Gastroesophageal sphincter (tissue), 4 donors: ENCODE data around the gene AKAP12. TPM values are rescaled to one million over a fixed set of nuclear protein-coding genes. Genes with fewer than 3 reads are reported as not detected.
"Not testable (repeated sequence)": the region's sequence is repeated elsewhere in the genome, so short reads cannot be mapped to it uniquely, and the experiment has no call there.

Experiments
- ATAC-seq: fragments of 150-250 bp; one replicate; pipeline ENCODE4 v1.9.1; 2016; ENCODE audit warnings: mild to moderate bottlenecking, moderate library complexity
- H3K27ac ChIP-seq, 4 donors: fragments of 200-600 bp; sonication (generic) in 3 of 4; 1 replicate in 3 of 4; 2 replicates in 1 of 4; pipeline ENCODE4 v1.5.1; 2016 to 2019
- H3K27me3 ChIP-seq: fragments of 200-600 bp; sonication (generic); one replicate; pipeline ENCODE4 v1.5.1; 2019
- H3K36me3 ChIP-seq, 2 donors: fragments of 200-600 bp; sonication (generic); one replicate each; pipeline ENCODE4 v1.5.1; 2019; ENCODE audit warnings: control low read depth in 1 of 2
- H3K4me1 ChIP-seq, 3 donors: fragments of 200-600 bp; sonication (generic); 1 replicate in 2 of 3; 2 replicates in 1 of 3; pipeline ENCODE4 v1.5.1; 2016 to 2019; ENCODE audit warnings: control low read depth in 2 of 3
- H3K4me3 ChIP-seq, 2 donors: fragments of 200-600 bp; sonication (generic); one replicate each; pipeline ENCODE4 v1.5.1; 2019; ENCODE audit warnings: mild to moderate bottlenecking in 1 of 2, moderate library complexity in 1 of 2
- H3K9me3 ChIP-seq, 3 donors: fragments of 200-600 bp; sonication (generic); one replicate each; pipeline ENCODE4 v1.5.1; 2017 to 2019; ENCODE audit warnings: control low read depth in 2 of 3
- CTCF ChIP-seq, 4 experiments: fragments of 200-600 bp in 2 of 4; fragments of 450-650 bp in 2 of 4; sonication (generic) in 1 of 4; IDR thresholded peaks; one replicate each; pipeline ENCODE4 v1.5.1; 2017 to 2019; ENCODE audit warnings: antibody characterized with exemption in 4 of 4, mild to moderate bottlenecking in 2 of 4, moderate library complexity in 2 of 4
- EP300 ChIP-seq: sonication (generic); formaldehyde crosslinking; IDR thresholded peaks from one replicate; pipeline ENCODE4 v1.6.1; 2017; ENCODE audit warnings: antibody characterized with exemption, mild to moderate bottlenecking
- POLR2A ChIP-seq, 2 donors: fragments of 450-650 bp; IDR thresholded peaks; one replicate each; pipeline ENCODE4 v1.6.1; 2017; ENCODE audit warnings: antibody characterized with exemption in 2 of 2, mild to moderate bottlenecking in 2 of 2, moderate library complexity in 1 of 2
- POLR2AphosphoS5 ChIP-seq: sonication (generic); formaldehyde crosslinking; IDR thresholded peaks from one replicate; pipeline ENCODE4 v1.6.1; 2017; ENCODE audit warnings: antibody characterized with exemption
- WGBS, 2 donors: methylation state at CpG; one replicate each; pipeline ENCODE4 v1.1.5; 2018; ENCODE audit warnings: low coverage in 1 of 2; 5-methylcytosine and 5-hydroxymethylcytosine counted together
- total RNA-seq, 4 donors: library from RNA; depleted of rRNA; stranded (reverse); fragments of >200 nt; gene quantifications; one replicate each; pipeline ENCODE4 v1.1.0, GENCODE V29; 2016

The AKAP12 gene
- total RNA-seq, 4 donors from 2014 or later = 150 to 245 (median 185) TPM

GRCh38 chr6:151340219-151340978 lies 100.6 kb downstream of the AKAP12 start:
- H3K4me3 ChIP-seq = no peak overlapping the region
- H3K36me3 ChIP-seq = peaks cover 0 to 12% of the 10 kb centered on the region in 2 donors
- H3K27ac ChIP-seq = no peak overlapping the region
- H3K4me1 ChIP-seq = peaks cover 0 to 7% (median 0%) of the 10 kb centered on the region in 3 donors
- H3K9me3 ChIP-seq = no peaks in the 10 kb centered on the region
- WGBS, 2 donors = 82 to 86% methylated on average over 5 to 14 of the region's 15 CpGs
- no peaks in the 10 kb centered on the region for H3K27me3 ChIP-seq
- no peak for ATAC-seq
- TF ChIP-seq POLR2AphosphoS5 (no peak), EP300 (no peak), POLR2A (IDR thresholded peaks at IDR 0.05) (no peak), CTCF (IDR thresholded peaks at IDR 0.05) (no peak)

- H3K27ac ChIP-seq = no peak overlapping the region
- H3K36me3 ChIP-seq = peaks cover 0 to 12% of the 10 kb centered on the region in 2 donors
- H3K9me3 ChIP-seq = no peaks in the 10 kb centered on the region
- no peak for ATAC-seq
- TF ChIP-seq CTCF (IDR thresholded peaks at IDR 0.05) (no peak), POLR2AphosphoS5 (no peak), EP300 (no peak), POLR2A (IDR thresholded peaks at IDR 0.05) (no peak)
- no peaks in the 10 kb centered on the region for H3K27me3 ChIP-seq
- WGBS, 2 donors = 100% methylated on average over 1 of the region's 52 CpGs; no CpG with 5 or more reads in 1 of the 2 donors
- H3K4me1 ChIP-seq = peaks cover 0 to 9% (median 0%) of the 10 kb centered on the region in 3 donors
- H3K4me3 ChIP-seq = no peak overlapping the region
These were observed 101.9 kb downstream of the AKAP12 start for GRCh38 chr6:151341476-151342195.

DNA sequence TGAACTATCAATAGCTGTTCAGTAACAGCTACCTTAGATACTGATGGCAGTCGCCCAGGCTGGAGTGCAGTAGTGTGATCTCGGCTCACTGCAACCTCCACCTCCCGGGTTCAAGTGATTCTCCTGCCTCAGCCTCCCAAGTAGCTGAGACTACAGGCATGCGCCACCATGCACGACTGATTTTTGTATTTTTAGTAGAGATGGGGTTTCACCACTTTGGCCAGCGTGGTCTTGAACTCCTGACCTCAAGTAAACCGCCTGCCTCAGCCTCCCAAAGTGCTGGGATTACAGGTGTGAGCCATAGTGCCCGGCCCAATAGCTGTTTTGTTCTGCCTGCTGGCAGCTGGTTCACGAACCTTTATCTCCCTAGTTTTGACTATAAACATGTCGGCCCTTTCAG lies 103.0 kb downstream of the AKAP12 start:
- H3K27ac ChIP-seq, H3K4me3 ChIP-seq, H3K27me3 ChIP-seq, H3K9me3 ChIP-seq, H3K4me1 ChIP-seq, ATAC-seq: not testable (repeated sequence)
- WGBS, 2 donors = 80 to 88% methylated on average over 5 to 7 of the region's 10 CpGs
- peaks cover 0 to 12% of the 10 kb centered on the region in 2 donors for H3K36me3 ChIP-seq

DNA sequence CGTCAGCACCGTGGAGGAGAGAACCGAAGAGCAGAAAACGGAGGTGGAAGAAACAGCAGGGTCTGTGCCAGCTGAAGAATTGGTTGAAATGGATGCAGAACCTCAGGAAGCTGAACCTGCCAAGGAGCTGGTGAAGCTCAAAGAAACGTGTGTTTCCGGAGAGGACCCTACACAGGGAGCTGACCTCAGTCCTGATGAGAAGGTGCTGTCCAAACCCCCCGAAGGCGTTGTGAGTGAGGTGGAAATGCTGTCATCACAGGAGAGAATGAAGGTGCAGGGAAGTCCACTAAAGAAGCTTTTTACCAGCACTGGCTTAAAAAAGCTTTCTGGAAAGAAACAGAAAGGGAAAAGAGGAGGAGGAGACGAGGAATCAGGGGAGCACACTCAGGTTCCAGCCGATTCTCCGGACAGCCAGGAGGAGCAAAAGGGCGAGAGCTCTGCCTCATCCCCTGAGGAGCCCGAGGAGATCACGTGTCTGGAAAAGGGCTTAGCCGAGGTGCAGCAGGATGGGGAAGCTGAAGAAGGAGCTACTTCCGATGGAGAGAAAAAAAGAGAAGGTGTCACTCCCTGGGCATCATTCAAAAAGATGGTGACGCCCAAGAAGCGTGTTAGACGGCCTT lies 110.0 kb downstream of the AKAP12 start:
- no peak overlapping the region for H3K27ac ChIP-seq
- no peak overlapping the region for H3K4me3 ChIP-seq
- 84 to 90% methylated on average over 10 to 17 of the region's 19 CpGs for WGBS, 2 donors
- peaks cover 0 to 4% (median 0%) of the 10 kb centered on the region in 3 donors for H3K4me1 ChIP-seq
- H3K27me3 ChIP-seq = no peaks in the 10 kb centered on the region
- no peak for ATAC-seq
- H3K9me3 ChIP-seq = no peaks in the 10 kb centered on the region
- peaks cover 0 to 62% of the 10 kb centered on the region in 2 donors for H3K36me3 ChIP-seq
- TF ChIP-seq POLR2A (IDR thresholded peaks at IDR 0.05) = no peak
- TF ChIP-seq CTCF (IDR thresholded peaks at IDR 0.05) = no peak
- TF ChIP-seq EP300 = no peak
- TF ChIP-seq POLR2AphosphoS5 = no peak

- WGBS, 2 donors = 96 to 98% methylated on average over 10 to 17 of the region's 20 CpGs
- Histone ChIP-seq H3K27ac (no peak overlapping the region), H3K9me3 (no peaks in the 10 kb centered on the region), H3K4me3 (no peak overlapping the region), H3K4me1 (peaks cover 0 to under 1% (median 0%) of the 10 kb centered on the region in 3 donors), H3K36me3 (peaks cover 0 to 68% of the 10 kb centered on the region in 2 donors), H3K27me3 (no peaks in the 10 kb centered on the region)
- no peak for TF ChIP-seq EP300
- no peak for TF ChIP-seq POLR2AphosphoS5
- TF ChIP-seq CTCF (IDR thresholded peaks at IDR 0.05) = no peak
- no peak for TF ChIP-seq POLR2A (IDR thresholded peaks at IDR 0.05)
- ATAC-seq = no peak
These were observed 110.8 kb downstream of the AKAP12 start for GRCh38 chr6:151350442-151351145.
